Loucy (cell line): Measurements from ENCODE around the gene HDHD5.

Experiments used
- EZH2phosphoT487 ChIP-seq: fragments of 200-600 bp; IDR thresholded peaks from 2 replicates; pipeline ENCODE4 v1.6.1; 2018; ENCODE audit warnings: antibody characterized with exemption, mild to moderate bottlenecking, moderate library complexity, borderline replicate concordance
- TF ChIP-seq, protein P1 (sequence below): fragments of 200-600 bp; sonication (generic); conservative IDR thresholded peaks from 2 replicates; pipeline ENCODE4 v1.5.1; 2014; ENCODE audit warnings: mild to moderate bottlenecking, antibody characterized with exemption, low read length

DNA sequence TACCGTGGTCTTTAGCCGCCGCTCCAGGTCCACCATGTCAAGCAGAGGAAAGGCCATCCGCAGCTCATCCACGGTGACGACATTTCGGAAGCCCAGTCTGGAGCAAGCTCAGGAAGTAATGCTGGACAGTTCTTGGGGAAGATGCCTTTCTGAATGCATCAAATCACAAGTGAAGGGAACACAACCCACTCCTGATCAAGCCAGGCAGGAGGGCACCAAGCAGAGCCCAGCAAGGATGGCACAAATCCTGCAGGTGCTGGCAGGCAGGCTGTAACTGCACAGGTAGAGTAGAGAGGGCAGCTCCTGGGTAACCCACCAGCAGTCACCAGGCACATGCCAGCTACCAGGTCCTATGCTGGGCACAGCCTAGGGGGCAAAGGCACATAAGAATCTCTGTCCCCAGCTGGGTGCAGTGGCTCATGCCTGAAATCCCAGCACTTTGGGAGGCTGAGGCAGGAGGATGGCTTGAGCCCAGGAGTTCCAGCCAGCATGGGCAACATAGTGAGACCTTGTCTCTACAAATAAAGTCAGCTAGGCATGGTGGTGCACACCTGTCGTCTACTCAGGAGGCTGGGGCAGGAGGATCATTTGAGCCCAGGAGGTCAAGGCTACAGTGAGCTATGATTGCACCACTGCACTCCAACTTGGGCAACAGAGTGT lies 13.9 kb downstream of the HDHD5 start:
- TF ChIP-seq, protein P1, sequence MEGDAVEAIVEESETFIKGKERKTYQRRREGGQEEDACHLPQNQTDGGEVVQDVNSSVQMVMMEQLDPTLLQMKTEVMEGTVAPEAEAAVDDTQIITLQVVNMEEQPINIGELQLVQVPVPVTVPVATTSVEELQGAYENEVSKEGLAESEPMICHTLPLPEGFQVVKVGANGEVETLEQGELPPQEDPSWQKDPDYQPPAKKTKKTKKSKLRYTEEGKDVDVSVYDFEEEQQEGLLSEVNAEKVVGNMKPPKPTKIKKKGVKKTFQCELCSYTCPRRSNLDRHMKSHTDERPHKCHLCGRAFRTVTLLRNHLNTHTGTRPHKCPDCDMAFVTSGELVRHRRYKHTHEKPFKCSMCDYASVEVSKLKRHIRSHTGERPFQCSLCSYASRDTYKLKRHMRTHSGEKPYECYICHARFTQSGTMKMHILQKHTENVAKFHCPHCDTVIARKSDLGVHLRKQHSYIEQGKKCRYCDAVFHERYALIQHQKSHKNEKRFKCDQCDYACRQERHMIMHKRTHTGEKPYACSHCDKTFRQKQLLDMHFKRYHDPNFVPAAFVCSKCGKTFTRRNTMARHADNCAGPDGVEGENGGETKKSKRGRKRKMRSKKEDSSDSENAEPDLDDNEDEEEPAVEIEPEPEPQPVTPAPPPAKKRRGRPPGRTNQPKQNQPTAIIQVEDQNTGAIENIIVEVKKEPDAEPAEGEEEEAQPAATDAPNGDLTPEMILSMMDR = no peak
- TF ChIP-seq EZH2phosphoT487 = no peak
